HG03565 (cell line): Measurements from ENCODE around the gene PRDX3.

Experiments
- ATAC-seq: cut with Tn5 transposase; IDR thresholded peaks from one replicate; pipeline ENCODE4 v1.9.1; 2021; ENCODE audit warnings: mild to moderate bottlenecking, moderate library complexity; ENCODE audit not compliant: unreplicated experiment

The PRDX3 gene

DNA sequence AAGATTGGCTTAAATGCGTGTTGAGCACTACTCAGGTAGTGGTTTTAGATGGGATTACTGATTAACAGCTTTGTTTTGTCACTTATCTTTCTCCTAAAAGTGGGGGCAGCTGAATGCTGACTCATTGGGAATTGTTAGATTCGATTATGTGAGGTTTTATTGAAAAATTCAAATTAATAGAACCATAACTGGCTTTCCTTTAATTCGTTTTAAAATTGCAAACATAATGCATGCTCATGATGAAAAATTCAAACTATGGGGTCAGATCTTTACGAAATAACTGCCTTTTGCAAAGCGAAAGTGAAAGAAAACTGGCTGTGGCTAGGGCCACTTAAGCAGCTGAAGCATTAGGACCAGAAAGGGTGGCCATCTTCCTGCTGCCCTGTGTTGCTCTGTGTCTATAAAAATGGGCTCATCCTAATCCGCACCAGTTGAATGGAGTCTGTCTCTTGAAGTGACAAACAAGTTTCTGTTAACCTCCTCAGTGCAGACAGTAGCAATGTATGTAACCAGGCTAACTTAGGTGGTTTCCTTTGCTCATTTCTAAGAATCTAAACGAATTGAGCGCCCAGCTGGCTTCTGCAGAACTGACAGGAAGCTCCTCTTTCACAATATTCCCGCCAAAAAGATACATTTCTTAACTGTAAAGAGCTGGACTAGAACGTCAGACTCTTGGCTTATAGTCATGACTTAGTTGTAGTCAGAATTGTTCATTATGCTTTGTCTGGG, 46.9 kb downstream of the PRDX3 start:
- ATAC-seq = peak; percentile 45

DNA sequence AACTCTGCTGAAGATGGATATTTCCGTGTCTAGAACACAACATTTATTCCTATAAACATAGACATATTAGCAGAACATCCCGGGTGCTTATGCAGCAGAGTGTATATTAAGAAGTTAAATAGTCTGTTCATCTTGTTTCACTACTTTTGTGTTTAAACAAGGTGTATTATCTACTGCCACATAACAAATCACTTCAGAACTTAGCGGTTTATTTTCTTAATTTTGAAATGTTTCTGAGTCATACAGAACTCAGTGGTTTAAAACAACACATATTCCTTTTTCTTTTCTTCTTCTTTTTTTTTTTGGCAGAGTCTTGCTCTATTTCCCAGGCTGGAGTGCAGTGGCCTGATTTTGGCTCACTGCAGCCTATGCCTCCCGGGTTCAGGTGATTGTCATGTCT, 48.9 kb downstream of the PRDX3 start:
- no peak for ATAC-seq

DNA sequence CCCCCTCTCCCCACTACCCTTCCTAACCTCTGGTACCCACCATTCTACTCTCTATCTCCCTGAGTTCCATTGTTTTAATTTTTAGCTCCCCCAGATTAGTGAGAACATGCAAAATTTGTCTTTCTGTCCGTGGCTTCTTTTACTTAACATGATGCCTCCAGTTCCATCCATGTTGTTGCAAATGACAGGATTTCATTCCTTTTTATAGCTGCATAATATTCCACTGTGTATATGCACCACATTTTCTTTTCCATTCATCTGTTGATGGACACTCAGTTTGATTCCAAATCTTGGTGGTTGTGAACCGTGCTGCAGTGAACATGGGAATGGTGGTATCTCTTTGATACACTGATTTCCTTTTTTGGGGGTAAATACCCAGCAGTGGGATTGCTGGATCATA, 52.7 kb downstream of the PRDX3 start:
- no peak for ATAC-seq

DNA sequence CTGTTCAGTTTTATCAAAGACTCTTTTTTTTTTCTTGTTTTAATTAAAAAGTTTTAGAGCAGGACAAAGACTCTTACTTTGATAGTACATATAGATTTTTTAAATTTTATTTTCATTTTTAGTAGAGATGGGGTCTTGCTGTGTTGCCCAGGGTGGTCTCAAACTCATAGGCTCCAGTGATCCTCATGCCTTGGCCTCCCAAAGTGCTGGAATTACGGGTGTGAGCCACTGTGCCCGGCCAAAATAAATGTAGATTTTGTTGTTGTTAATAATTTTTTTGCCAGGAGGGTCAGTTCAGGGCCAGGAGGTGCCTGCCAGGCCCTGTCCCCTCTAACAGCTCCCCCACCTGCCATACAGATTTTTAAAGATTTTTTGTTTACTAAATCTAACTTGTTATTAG, 57.7 kb downstream of the PRDX3 start:
- no peak for ATAC-seq

DNA sequence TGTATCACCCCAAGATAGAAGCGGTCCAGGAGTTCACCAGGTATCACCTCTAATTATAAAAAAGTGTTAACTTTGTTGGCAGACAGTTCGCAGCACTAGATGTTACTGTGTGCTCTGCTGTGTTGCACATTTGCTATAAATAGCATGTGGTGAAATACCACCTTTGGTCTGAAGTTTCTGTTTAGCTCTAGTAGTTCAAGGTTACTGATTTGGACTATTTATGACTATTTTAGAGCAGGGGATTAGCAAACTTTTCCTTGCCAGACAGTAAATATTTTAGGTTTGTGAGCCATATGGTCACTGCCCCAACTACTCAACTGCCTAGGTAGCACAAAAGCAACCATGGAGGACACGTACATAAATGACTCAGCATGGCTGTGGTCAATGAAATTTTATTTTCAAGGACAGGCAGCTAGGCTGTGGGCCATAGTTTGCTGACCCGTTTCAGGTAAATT, 58.2 kb downstream of the PRDX3 start:
- ATAC-seq = peak; percentile 86

DNA sequence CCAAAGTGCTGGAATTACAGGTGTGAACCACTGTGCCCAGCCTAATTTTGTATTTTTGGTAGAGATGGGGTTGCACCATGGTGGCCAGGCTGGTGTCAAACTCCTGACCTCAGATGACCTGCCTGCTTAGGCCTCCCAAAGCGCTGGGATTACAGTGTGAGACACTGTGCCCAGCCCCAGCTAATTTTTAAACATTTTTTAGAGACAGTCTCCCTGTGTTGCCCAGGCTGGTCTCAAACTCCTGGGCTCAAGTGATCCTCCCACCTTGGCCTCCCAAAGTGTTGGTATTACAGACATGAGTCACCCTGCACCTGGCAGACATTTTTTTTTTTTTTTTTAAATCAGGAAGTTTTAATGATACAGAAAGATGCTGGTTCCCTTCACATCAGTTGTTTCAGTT, 59.2 kb downstream of the PRDX3 start:
- no peak for ATAC-seq

DNA sequence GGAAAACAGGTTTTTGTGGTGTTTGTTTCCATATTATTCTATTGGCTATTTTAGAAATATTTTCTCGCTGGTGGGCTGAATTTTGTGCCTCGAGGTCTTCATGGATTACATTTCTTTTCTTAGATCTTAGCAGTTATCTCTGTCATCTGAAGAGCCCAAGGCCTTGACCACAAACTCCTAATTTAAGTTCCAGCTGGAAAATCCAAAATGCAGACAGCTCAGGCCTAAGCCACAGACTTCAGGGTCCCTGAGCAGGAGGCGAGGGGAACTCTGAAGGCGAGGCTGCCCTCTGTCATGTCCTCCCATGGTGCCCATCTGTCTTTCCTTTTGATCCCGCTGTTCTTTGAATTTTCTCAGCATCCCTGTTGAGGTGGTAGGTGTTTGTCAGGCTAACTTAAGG, 60.4 kb downstream of the PRDX3 start:
- ATAC-seq = no peak
